Measurements from ENCODE around the gene IL1RAPL2.
"Not testable (repeated sequence)": the region's sequence is repeated elsewhere in the genome, so short reads cannot be mapped to it uniquely, and the experiment has no call there.

Gene IL1RAPL2

GRCh38 chrX:105190252-105190853 is 624.4 kb downstream of the IL1RAPL2 start:
- DNase-seq, result no peak

- DNase-seq, result no peak
These were observed 625.9 kb downstream of the IL1RAPL2 start for GRCh38 chrX:105191878-105192277.

GRCh38 chrX:105209406-105209805 is 643.4 kb downstream of the IL1RAPL2 start:
- DNase-seq, result no peak

GRCh38 chrX:105210258-105210657 is 644.3 kb downstream of the IL1RAPL2 start:
- no peak for DNase-seq

GRCh38 chrX:105211066-105211575 is 645.1 kb downstream of the IL1RAPL2 start:
- no peak for DNase-seq

- DNase-seq, result no peak
These were observed 653.7 kb downstream of the IL1RAPL2 start for GRCh38 chrX:105219454-105220401.

GRCh38 chrX:105220636-105221035 is 654.6 kb downstream of the IL1RAPL2 start, which contains the start of gene TEX13A:
TEX13A (minus strand) TSS chrX:105220694; CDS start chrX:105220397, 297 bp downstream.
- no peak for DNase-seq

- DNase-seq, result no peak
These were observed 655.4 kb downstream of the IL1RAPL2 start for GRCh38 chrX:105221374-105221773.

- no peak for DNase-seq
These were observed 660.5 kb downstream of the IL1RAPL2 start for GRCh38 chrX:105226499-105226898.

GRCh38 chrX:105228602-105229001 is 662.6 kb downstream of the IL1RAPL2 start:
- DNase-seq, result no peak

GRCh38 chrX:105229146-105229545 is 663.1 kb downstream of the IL1RAPL2 start:
- no peak for DNase-seq

- DNase-seq, result not testable (repeated sequence)
These were observed 671.4 kb downstream of the IL1RAPL2 start for GRCh38 chrX:105237407-105237806.

- DNase-seq, result no peak
These were observed 675.1 kb downstream of the IL1RAPL2 start for GRCh38 chrX:105241056-105241455.

- DNase-seq, result no peak
These were observed 694.5 kb downstream of the IL1RAPL2 start for GRCh38 chrX:105260291-105261043.

- DNase-seq, result no peak
These were observed 697.2 kb downstream of the IL1RAPL2 start for GRCh38 chrX:105263171-105263570.

GRCh38 chrX:105263801-105264200 is 697.8 kb downstream of the IL1RAPL2 start:
- no peak for DNase-seq

- no peak for DNase-seq
These were observed 699.1 kb downstream of the IL1RAPL2 start for GRCh38 chrX:105265093-105265492.

GRCh38 chrX:105266456-105266855 is 700.5 kb downstream of the IL1RAPL2 start:
- no peak for DNase-seq

- no peak for DNase-seq
These were observed 701.2 kb downstream of the IL1RAPL2 start for GRCh38 chrX:105267167-105267566.

- DNase-seq, result no peak
These were observed 703.4 kb downstream of the IL1RAPL2 start for GRCh38 chrX:105269386-105269785.

GRCh38 chrX:105273326-105273725 is 707.3 kb downstream of the IL1RAPL2 start:
- DNase-seq, result no peak

- no peak for DNase-seq
These were observed 708.1 kb downstream of the IL1RAPL2 start for GRCh38 chrX:105274091-105274490.

- DNase-seq, result no peak
These were observed 711.1 kb downstream of the IL1RAPL2 start for GRCh38 chrX:105277132-105277531.
